Adrenal gland (tissue), 12 donors: Measurements from ENCODE around the gene RNF166. TPM values are rescaled to one million over a fixed set of nuclear protein-coding genes. Genes with fewer than 3 reads are reported as not detected.

Source experiments
- DNase-seq, 7 donors: peaks; one replicate each; pipeline ENCODE4 v3.0.0-alpha.2; 2019 to 2020
- H3K27ac ChIP-seq, 5 donors: fragments of 200-600 bp; sonication (generic) in 4 of 5; 1 replicate in 3 of 5; 2 replicates in 2 of 5; pipeline versions ENCODE4 v1.5.1 to v1.8.0; 2016 to 2020; ENCODE audit warnings: mild to moderate bottlenecking in 1 of 5
- H3K27me3 ChIP-seq: fragments of 200-600 bp; 2 replicates; pipeline ENCODE4 v1.8.0; 2021
- H3K36me3 ChIP-seq, 2 donors: fragments of 200-600 bp; replicated peaks in 1 of 2; 1 replicate in 1 of 2; 2 replicates in 1 of 2; pipeline versions ENCODE4 v1.5.1 to v1.8.0; 2018 to 2022
- H3K4me1 ChIP-seq, 2 donors: fragments of 200-600 bp; replicated peaks in 1 of 2; 1 replicate in 1 of 2; 2 replicates in 1 of 2; pipeline versions ENCODE4 v1.5.1 to v1.8.0; 2018 to 2021
- H3K4me3 ChIP-seq, 4 donors: fragments of 200-600 bp; sonication (generic) in 3 of 4; one replicate each; pipeline ENCODE4 v1.5.1; 2016 to 2018
- H3K9me3 ChIP-seq, 3 donors: fragments of 200-600 bp; sonication (generic) in 1 of 3; replicated peaks in 1 of 3; 1 replicate in 2 of 3; 2 replicates in 1 of 3; pipeline versions ENCODE4 v1.5.1 to v1.8.0; 2016 to 2021
- CTCF ChIP-seq, 6 experiments: fragments of 450-650 bp in 4 of 6; fragments of 200-600 bp in 2 of 6; sonication (generic) in 1 of 6; IDR thresholded peaks; 1 replicate in 5 of 6; 2 replicates in 1 of 6; pipeline versions ENCODE4 v1.5.1 to v1.8.0; 2016 to 2021; ENCODE audit warnings: antibody characterized with exemption in 6 of 6, mild to moderate bottlenecking in 2 of 6, moderate library complexity in 1 of 6
- POLR2A ChIP-seq, 2 donors: fragments of 450-650 bp; IDR thresholded peaks; one replicate each; pipeline ENCODE4 v1.6.1; 2017; ENCODE audit warnings: antibody characterized with exemption in 2 of 2, mild to moderate bottlenecking in 2 of 2, moderate library complexity in 1 of 2
- WGBS, 4 donors: extraction: QIAGEN DNeasy Blood & Tissue Kit in 2 of 4; methylation state at CpG; one replicate each; pipeline versions ENCODE4 v1.1.5 to v1.1.7; 2013 to 2017; 5-methylcytosine and 5-hydroxymethylcytosine counted together
- intact Hi-C, 2 donors: fragments of 100-400 bp; cut with DNase I; formaldehyde crosslinking; loops; one replicate each; pipeline versions ENCODE4 v1.14.1 to v1.15.0; 2022 to 2023
- polyA plus RNA-seq, 3 donors: library from polyadenylated mRNA; stranded (reverse); fragments of 200-250 nt in 2 of 3; fragments of 350-450 nt in 1 of 3; fragmentation: Illumina TruSeq in 1 of 3; extraction: RNeasy Lipid Tissue Mini Kit (QIAGEN cat#74804) in 1 of 3; gene quantifications; one replicate each; pipeline ENCODE4 v1.2.3, GENCODE V29; 2013 to 2014
- total RNA-seq, 9 donors: library from RNA; depleted of rRNA in 4 of 9; stranded (reverse); fragments of >200 nt in 4 of 9; fragments of 120-200 nt in 1 of 9; fragmentation: NEBNext Ultra II Directional in 1 of 9; extraction: Animal tissue kit (Norgen Biotek cat#: 25700) in 1 of 9; gene quantifications; one replicate each; pipeline versions ENCODE4 v1.1.0 to v1.2.4, GENCODE V29; 2013 to 2023
- donor health status: healthy with polysubstance abuse.
- donor health status: Bipolar disorder and iron deficiency.
- donor health status: DM: yes; HTN: yes; CAD: no.
- donor health status: DM: no; HTN: no; CAD: no.
- donor health status: DM: no; HTN: no; CAD: no.
- donor health status: DM: yes; HTN: yes; CAD: no.

Gene RNF166
- total and polyA plus RNA-seq, 12 donors, result 3.0 to 86.3 (median 28.5) TPM

- H3K36me3 ChIP-seq, result peaks cover 0 to 13% of the 10 kb centered on the region in 2 donors
- no peak overlapping the region for H3K4me3 ChIP-seq
- no peak overlapping the region for H3K27ac ChIP-seq
- TF ChIP-seq CTCF (IDR thresholded peaks at IDR 0.05), result no peak
- TF ChIP-seq POLR2A (IDR thresholded peaks at IDR 0.05), result no peak
- intact Hi-C loops, result no loop called here
- no peaks in the 10 kb centered on the region for H3K27me3 ChIP-seq
- no peaks in the 10 kb centered on the region for H3K9me3 ChIP-seq
- DNase-seq, result no peak
- 92 to 94% (median 94%) methylated on average over 16 to 29 of the region's 29 CpGs for WGBS, 4 donors
- H3K4me1 ChIP-seq, result peaks cover 0 to 11% of the 10 kb centered on the region in 2 donors
These were observed 50.4 kb downstream of the RNF166 start for GRCh38 chr16:88655733-88656281.

GRCh38 chr16:88655053-88655732, 51.0 kb downstream of the RNF166 start:
- DNase-seq, result no peak

GRCh38 chr16:88654363-88655052, 51.7 kb downstream of the RNF166 start:
- no peaks in the 10 kb centered on the region for H3K27me3 ChIP-seq

More at GRCh38 chr16:88655053-88655732, 51.0 kb downstream of the RNF166 start:
- TF ChIP-seq POLR2A (IDR thresholded peaks at IDR 0.05), result no peak
- no peak for TF ChIP-seq CTCF (IDR thresholded peaks at IDR 0.05)
- H3K27me3 ChIP-seq, result no peaks in the 10 kb centered on the region
- intact Hi-C loops, result no loop called here
- 91 to 98% (median 95%) methylated on average over 27 to 50 of the region's 50 CpGs for WGBS, 4 donors
- H3K4me3 ChIP-seq, result no peak overlapping the region
- H3K36me3 ChIP-seq, result peaks cover 0 to 13% of the 10 kb centered on the region in 2 donors
- H3K4me1 ChIP-seq, result peaks cover 0 to 12% of the 10 kb centered on the region in 2 donors
- no peaks in the 10 kb centered on the region for H3K9me3 ChIP-seq
- H3K27ac ChIP-seq, result no peak overlapping the region

GRCh38 chr16:88653596-88654362, 52.4 kb downstream of the RNF166 start:
- DNase-seq, result no peak
- 88 to 93% (median 91%) methylated on average over 11 to 32 of the region's 32 CpGs for WGBS, 4 donors

More at GRCh38 chr16:88654363-88655052, 51.7 kb downstream of the RNF166 start:
- no peak overlapping the region for H3K27ac ChIP-seq
- H3K36me3 ChIP-seq, result peaks cover 0 to 13% of the 10 kb centered on the region in 2 donors
- TF ChIP-seq POLR2A (IDR thresholded peaks at IDR 0.05), result no peak
- H3K4me3 ChIP-seq, result no peak overlapping the region
- H3K9me3 ChIP-seq, result no peaks in the 10 kb centered on the region
- H3K4me1 ChIP-seq, result peaks cover 0 to 12% of the 10 kb centered on the region in 2 donors
- DNase-seq, result no peak
- intact Hi-C loops, result no loop called here
- 83 to 92% (median 89%) methylated on average over 21 to 28 of the region's 28 CpGs for WGBS, 4 donors

More at GRCh38 chr16:88653596-88654362, 52.4 kb downstream of the RNF166 start:
- Histone ChIP-seq H3K4me3 (no peak overlapping the region), H3K4me1 (peaks cover 0 to 12% of the 10 kb centered on the region in 2 donors), H3K9me3 (no peaks in the 10 kb centered on the region), H3K36me3 (peaks cover 0 to 13% of the 10 kb centered on the region in 2 donors), H3K27me3 (no peaks in the 10 kb centered on the region), H3K27ac (no peak overlapping the region)
- no peak for TF ChIP-seq CTCF (IDR thresholded peaks at IDR 0.05)
- TF ChIP-seq POLR2A (IDR thresholded peaks at IDR 0.05), result no peak
- intact Hi-C loops, result no loop called here
